Measurements from ENCODE around the gene ZGPAT. TPM values are rescaled to one million over a fixed set of nuclear protein-coding genes. Genes with fewer than 3 reads are reported as not detected.
A peak's percentile ranks its signal among the peaks of the same experiment; 100 is the strongest.

ZGPAT gene
- total and polyA plus RNA-seq, 2 of the 13 experiments (the other 11 are each of a cell fraction or from before 2014, with no cell fraction given), result 23.0 to 41.9 TPM

DNA sequence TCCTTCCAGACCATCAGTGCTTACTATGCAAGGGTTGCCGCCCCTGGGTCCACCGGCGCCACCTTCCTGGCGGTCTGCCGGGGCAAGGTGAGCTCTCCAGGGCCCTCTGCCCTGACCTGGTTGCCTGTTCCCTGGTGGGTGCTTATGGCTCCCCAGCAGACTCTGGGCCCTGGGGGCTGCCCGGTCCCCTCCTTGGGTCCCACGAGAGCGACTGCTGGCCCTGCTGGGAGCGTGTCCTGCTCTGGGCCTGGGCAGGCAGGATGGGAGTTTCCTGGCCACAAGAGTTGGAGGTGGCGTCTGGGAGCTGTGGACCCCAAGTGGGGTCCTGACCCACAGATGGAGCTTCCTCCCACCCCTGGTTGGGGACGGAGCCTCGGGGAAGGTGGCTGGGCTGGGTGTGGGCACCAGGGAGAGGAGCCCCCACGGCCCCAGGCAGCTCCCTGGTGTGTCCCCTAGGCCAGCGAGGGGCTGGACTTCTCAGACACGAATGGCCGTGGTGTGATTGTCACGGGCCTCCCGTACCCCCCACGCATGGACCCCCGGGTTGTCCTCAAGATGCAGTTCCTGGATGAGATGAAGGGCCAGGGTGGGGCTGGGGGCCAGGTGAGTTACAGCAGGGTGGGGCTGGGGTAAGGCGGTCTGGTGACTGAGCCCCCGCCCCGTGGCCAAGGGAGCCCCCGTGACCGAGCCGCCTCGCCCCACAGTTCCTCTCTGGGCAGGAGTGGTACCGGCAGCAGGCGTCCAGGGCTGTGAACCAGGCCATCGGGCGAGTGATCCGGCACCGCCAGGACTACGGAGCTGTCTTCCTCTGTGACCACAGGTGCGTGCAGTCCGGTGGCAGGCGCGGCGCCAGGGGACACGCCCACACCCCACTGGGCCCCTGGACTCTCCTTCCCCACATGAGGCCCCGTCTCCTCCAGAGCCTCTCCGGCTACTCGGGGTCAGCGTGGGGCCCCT, 18.5 kb upstream of the ZGPAT start (continued):
- no peak for TF ChIP-seq ZBTB8A (CRISPR knock-in tag; IDR thresholded peaks at IDR 0.05; ENCODE audit: borderline replicate concordance, low read depth)
- TF ChIP-seq ZNF709 (CRISPR knock-in tag; IDR thresholded peaks at IDR 0.05), result no peak
- TF ChIP-seq ERF (CRISPR knock-in tag; IDR thresholded peaks at IDR 0.05), result no peak
- TF ChIP-seq YY1 (IDR thresholded peaks at IDR 0.05; ENCODE audit: insufficient read depth, insufficient replicate concordance, low read depth, low read length), result no peak
- 0 out of 2 replicates have a peak, but pooled peaks have one; percentile 23 for TF ChIP-seq KDM5B (CRISPR knock-in tag; IDR thresholded peaks at IDR 0.05; ENCODE audit: borderline replicate concordance)
- TF ChIP-seq IRF9 (CRISPR knock-in tag; IDR thresholded peaks at IDR 0.05; ENCODE audit: borderline replicate concordance), result 0 out of 2 replicates have a peak, but pooled peaks have one; percentile 42
- TF ChIP-seq ARID2 (CRISPR knock-in tag; IDR thresholded peaks at IDR 0.05; ENCODE audit: borderline replicate concordance), result no peak
- TF ChIP-seq ZSCAN5A (CRISPR knock-in tag; IDR thresholded peaks at IDR 0.05; ENCODE audit: borderline replicate concordance), result no peak
- no peak for TF ChIP-seq ZNF556 (CRISPR knock-in tag; IDR thresholded peaks at IDR 0.05; ENCODE audit: borderline replicate concordance)
- TF ChIP-seq ZSCAN21 (CRISPR knock-in tag; IDR thresholded peaks at IDR 0.05; ENCODE audit: borderline replicate concordance), result no peak
- no peak for TF ChIP-seq PRMT3 (CRISPR knock-in tag; IDR thresholded peaks at IDR 0.05; ENCODE audit: borderline replicate concordance, low read depth)
- no peak for TF ChIP-seq JUN (CRISPR knock-in tag; IDR thresholded peaks at IDR 0.05)
- peak; percentile 2; the same call in 1 of the 2 replicates for TF ChIP-seq POLR2AphosphoS5 (IDR thresholded peaks at IDR 0.05; ENCODE audit: low read depth, low read length)
- TF ChIP-seq MBNL3 (CRISPR knock-in tag; conservative IDR thresholded peaks at IDR 0.05), result no peak
- TF ChIP-seq PCBP2 (optimal IDR thresholded peaks at IDR 0.05; ENCODE audit: low read depth, low read length, poor library complexity, severe bottlenecking), result no peak
- no peak for TF ChIP-seq THYN1 (CRISPR knock-in tag; IDR thresholded peaks at IDR 0.05; ENCODE audit: borderline replicate concordance, low read depth)
- TF ChIP-seq, protein P1, sequence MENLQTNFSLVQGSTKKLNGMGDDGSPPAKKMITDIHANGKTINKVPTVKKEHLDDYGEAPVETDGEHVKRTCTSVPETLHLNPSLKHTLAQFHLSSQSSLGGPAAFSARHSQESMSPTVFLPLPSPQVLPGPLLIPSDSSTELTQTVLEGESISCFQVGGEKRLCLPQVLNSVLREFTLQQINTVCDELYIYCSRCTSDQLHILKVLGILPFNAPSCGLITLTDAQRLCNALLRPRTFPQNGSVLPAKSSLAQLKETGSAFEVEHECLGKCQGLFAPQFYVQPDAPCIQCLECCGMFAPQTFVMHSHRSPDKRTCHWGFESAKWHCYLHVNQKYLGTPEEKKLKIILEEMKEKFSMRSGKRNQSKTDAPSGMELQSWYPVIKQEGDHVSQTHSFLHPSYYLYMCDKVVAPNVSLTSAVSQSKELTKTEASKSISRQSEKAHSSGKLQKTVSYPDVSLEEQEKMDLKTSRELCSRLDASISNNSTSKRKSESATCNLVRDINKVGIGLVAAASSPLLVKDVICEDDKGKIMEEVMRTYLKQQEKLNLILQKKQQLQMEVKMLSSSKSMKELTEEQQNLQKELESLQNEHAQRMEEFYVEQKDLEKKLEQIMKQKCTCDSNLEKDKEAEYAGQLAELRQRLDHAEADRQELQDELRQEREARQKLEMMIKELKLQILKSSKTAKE (CRISPR knock-in tag; IDR thresholded peaks at IDR 0.05; ENCODE audit: borderline replicate concordance), result no peak
- no peak for TF ChIP-seq HMG20A (CRISPR knock-in tag; IDR thresholded peaks at IDR 0.05; ENCODE audit: borderline replicate concordance)
- TF ChIP-seq, protein P2, sequence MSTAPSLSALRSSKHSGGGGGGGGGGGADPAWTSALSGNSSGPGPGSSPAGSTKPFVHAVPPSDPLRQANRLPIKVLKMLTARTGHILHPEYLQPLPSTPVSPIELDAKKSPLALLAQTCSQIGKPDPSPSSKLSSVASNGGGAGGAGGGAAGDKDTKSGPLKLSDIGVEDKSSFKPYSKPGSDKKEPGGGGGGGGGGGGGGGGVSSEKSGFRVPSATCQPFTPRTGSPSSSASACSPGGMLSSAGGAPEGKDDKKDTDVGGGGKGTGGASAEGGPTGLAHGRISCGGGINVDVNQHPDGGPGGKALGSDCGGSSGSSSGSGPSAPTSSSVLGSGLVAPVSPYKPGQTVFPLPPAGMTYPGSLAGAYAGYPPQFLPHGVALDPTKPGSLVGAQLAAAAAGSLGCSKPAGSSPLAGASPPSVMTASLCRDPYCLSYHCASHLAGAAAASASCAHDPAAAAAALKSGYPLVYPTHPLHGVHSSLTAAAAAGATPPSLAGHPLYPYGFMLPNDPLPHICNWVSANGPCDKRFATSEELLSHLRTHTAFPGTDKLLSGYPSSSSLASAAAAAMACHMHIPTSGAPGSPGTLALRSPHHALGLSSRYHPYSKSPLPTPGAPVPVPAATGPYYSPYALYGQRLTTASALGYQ (CRISPR knock-in tag; IDR thresholded peaks at IDR 0.05), result no peak
